Stimulated activated CD8-positive, alpha-beta memory T cell treated with anti-CD3 and anti-CD28 coated beads, Interleukin-7, amount 100 ng/mL, for 1 hour (primary cell): ENCODE measurements around the gene CD44.

Source experiments
- DNase-seq, 2 donors: peaks; one replicate each; pipeline ENCODE4 v3.0.0-alpha.2; 2020; ENCODE audit warnings: low read depth in 2 of 2

CD44 gene

GRCh38 chr11:35139722-35140282 lies 831 bp downstream of the CD44 start:
- no peak for DNase-seq

- no peak for DNase-seq
Measured at GRCh38 chr11:35141071-35141470, 2.1 kb downstream of the CD44 start.

- DNase-seq, result no peak
Measured at GRCh38 chr11:35141571-35141971, 2.6 kb downstream of the CD44 start.

- no peak for DNase-seq
Measured at GRCh38 chr11:35142481-35143075, 3.6 kb downstream of the CD44 start.

GRCh38 chr11:35143297-35144135 lies 4.5 kb downstream of the CD44 start:
- no peak for DNase-seq

- no peak for DNase-seq
Measured at GRCh38 chr11:35144136-35144741, 5.3 kb downstream of the CD44 start.

- no peak for DNase-seq
Measured at GRCh38 chr11:35144806-35145205, 5.8 kb downstream of the CD44 start.

- DNase-seq, result no peak
Measured at GRCh38 chr11:35145271-35145670, 6.3 kb downstream of the CD44 start.

- no peak for DNase-seq
Measured at GRCh38 chr11:35146074-35146521, 7.1 kb downstream of the CD44 start.

- DNase-seq, result no peak
Measured at GRCh38 chr11:35146711-35147110, 7.7 kb downstream of the CD44 start.

- no peak for DNase-seq
Measured at GRCh38 chr11:35147235-35147634, 8.3 kb downstream of the CD44 start.

GRCh38 chr11:35148163-35148837 lies 9.3 kb downstream of the CD44 start:
- DNase-seq, result no peak

GRCh38 chr11:35150454-35150853 lies 11.5 kb downstream of the CD44 start:
- no peak for DNase-seq

- DNase-seq, result no peak
Measured at GRCh38 chr11:35151241-35151640, 12.3 kb downstream of the CD44 start.

- DNase-seq, result no peak
Measured at GRCh38 chr11:35151683-35152280, 12.8 kb downstream of the CD44 start.

GRCh38 chr11:35152575-35152974 lies 13.6 kb downstream of the CD44 start:
- DNase-seq, result no peak

GRCh38 chr11:35153280-35153679 lies 14.3 kb downstream of the CD44 start:
- DNase-seq, result no peak

GRCh38 chr11:35154952-35155351 lies 16.0 kb downstream of the CD44 start:
- no peak for DNase-seq

- DNase-seq, result no peak
Measured at GRCh38 chr11:35155677-35156076, 16.7 kb downstream of the CD44 start.

GRCh38 chr11:35157814-35158700 lies 19.1 kb downstream of the CD44 start:
- DNase-seq, result no peak
